GM20000 (cell line): ENCODE data around the gene MTHFSD.
"Not testable (repeated sequence)": the region's sequence is repeated elsewhere in the genome, so short reads cannot be mapped to it uniquely, and the experiment has no call there.

Experiments
- DNase-seq: peaks from one replicate; pipeline ENCODE4 v3.0.0; 2012; ENCODE audit warnings: low spot score
- CTCF ChIP-seq: IDR thresholded peaks from 2 replicates; pipeline ENCODE4 v1.5.1; 2012; ENCODE audit warnings: mild to moderate bottlenecking, control low read depth; ENCODE audit errors: extremely low read depth, missing control alignments

Gene MTHFSD

DNA sequence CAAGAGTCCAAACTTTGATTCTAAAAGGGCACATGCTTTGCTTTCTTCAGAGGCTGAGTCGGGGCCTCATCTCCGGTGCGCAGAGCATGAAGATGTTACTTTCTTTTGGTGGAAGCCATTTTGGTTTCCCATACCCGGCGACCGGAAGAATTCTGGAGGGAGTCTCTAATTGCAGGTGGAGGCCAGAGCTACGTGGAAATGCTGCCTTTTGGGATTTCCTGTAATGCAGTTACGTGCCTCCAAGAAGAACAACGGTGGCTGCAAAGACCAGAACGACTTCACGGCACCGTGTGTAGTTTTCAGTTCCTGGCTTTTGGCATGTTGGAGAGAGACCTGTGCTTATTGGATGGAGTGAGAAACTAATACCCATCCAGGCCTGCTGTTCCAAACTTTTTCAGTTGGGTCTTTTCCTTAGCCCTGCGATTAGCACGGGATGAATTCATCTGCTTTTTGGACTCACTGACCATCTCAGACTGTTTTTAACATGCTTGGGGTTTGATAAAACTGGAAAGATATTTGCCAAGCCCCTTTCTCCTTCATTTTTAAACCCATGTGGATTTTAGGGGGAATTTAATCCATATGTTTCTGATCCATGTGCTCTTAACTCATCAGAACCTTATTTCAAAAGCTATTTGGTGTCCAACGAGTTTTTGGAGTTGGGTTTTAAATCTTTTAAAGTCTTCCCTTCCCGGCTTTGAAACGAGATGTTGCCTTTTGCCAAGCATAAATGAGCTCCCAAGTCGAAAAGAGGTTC, 42.3 kb upstream of the MTHFSD start:
- no peak for TF ChIP-seq CTCF
- DNase-seq: no peak

DNA sequence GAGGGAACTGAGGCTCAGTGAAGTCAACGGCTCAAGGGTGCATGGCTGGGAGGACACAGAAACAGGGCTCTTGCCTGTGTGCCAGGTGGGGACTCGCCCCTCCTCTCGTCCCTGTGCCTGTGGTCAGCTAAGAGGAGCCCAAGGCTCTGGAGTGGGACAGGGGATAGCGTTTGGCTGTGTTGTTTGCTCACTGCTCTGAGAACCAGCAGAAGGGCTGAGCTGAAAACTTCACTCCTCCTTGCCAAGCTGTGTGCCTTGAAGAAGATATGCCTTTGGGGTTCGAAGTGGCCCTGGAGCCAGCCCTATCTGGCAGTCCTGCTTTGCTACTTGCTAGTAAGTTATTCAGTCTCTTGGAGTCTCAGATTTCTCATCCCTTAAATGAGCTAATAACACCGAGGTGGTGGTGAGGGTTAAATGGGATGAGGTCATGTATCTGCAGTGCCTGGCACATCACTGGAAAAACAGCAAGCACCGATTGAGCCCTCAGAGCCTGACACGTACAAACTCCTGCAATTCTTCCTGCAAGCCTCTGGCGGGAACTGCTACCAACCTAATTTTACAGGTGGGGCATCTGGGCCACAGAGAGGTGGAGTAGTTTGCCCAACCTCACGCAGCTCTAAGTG, 41.1 kb upstream of the MTHFSD start:
- no peak for DNase-seq
- TF ChIP-seq CTCF: no peak

- no peak for DNase-seq
- no peak for TF ChIP-seq CTCF
Observed at GRCh38 chr16:86594721-86595120, 39.7 kb upstream of the MTHFSD start.

GRCh38 chr16:86593913-86594620, 39.0 kb upstream of the MTHFSD start:
- no peak for DNase-seq
- TF ChIP-seq CTCF: no peak

DNA sequence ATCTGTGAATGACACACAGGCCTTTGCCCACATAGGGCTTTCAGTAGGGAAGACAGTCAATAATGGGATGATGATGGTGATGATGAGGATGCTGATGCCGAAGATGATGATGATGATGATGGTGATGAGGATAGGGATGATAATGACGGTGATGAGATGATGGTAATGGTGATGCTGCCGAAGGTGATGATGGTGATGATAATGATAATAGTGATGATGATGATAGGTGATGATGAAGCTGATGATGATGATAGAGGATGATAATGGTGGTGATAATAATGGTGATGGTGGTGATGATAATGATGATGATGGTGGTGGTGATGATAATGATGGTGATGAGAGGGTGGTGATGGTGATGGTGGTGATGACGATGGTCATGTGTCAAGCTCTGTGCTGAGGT, 36.2 kb upstream of the MTHFSD start:
- no peak for TF ChIP-seq CTCF
- no peak for DNase-seq

- no peak for TF ChIP-seq CTCF
- DNase-seq: no peak
Observed at GRCh38 chr16:86590501-86591144, 35.6 kb upstream of the MTHFSD start.

DNA sequence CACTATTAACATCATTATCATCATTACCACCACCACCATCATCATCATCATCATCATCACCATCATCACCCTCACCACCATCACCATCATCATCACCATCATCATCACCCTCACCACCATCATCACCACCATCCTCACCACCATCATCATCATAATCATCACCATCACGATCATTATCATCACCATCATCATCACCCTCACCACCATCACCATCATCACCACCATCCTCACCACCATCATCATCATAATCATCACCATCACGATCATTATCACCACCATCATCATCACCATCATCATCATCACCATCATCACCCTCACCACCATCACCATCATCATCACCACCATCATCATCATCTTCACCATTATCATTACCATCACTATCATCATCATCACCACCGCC, 32.9 kb upstream of the MTHFSD start:
- not testable (repeated sequence) for DNase-seq
